Activated CD8-positive, alpha-beta memory T cell treated with anti-CD3 and anti-CD28 coated beads for 48 hours (primary cell): ENCODE results near the gene GRHL1.
"Not testable (repeated sequence)": the region's sequence is repeated elsewhere in the genome, so short reads cannot be mapped to it uniquely, and the experiment has no call there.

Source experiments
- DNase-seq, 3 experiments: peaks; one replicate each; pipeline ENCODE4 v3.0.0-alpha.2; 2020; ENCODE audit warnings: low read depth in 2 of 3, low spot score in 2 of 3

The GRHL1 gene

DNA sequence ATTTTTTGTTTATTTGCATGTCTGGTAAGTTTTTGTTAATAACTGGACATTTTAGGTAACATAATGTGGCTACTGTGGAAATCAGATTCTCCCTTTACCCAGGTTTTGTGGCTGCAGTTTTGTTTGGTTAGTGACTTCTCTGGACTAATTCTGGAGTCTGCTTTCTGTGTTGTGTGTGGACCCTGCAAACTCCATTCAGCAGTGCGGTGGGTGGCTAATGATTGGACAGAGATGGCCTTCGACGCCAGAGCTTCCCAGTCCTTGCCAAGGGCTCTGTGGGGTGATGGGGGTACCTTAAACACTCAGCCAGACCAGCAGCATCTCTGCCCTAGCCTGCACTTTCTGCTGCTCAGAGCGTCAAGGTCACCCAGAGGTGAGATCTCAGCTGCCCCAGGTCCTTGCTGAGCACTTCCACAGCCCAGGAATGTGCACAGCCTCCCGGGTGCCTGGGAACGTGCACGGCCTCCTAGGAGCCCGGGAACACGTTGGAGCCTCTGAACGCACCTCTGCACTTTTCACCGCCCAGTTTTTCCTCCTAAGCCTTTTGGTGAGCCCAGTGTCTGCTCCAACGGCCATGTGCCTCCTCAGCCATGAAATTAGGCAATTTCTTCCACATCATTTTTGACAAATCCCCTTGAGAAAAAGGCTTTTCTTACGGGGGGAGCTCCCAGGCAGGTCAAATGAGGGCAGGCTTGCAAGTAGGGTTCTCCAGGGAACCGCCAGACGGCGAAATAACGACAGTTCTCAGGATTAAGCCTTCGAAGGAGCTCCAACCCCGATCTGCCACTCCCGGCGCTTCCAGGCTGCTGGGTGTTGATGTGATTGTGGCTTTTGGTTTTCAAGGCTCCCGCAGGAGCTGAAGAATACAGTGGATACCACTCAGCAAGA lies 56.7 kb downstream of the GRHL1 start:
- no peak for DNase-seq

DNA sequence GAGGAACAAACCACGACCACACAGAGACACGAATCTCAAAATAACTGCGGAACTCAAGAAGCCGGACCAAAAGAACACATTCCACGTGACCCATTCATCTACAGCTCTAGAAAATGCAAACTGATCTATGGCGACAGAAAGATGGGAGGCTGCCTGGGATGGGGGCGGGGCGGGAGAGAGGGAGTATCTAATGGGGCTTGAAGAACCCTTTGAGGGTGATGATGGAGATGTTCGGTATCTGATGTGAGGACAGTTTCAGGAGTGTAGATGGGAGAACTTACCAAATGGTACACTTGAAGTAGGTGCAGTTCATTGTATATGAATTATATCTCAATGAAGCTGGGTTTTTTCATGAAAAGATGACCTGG lies 57.3 kb downstream of the GRHL1 start:
- DNase-seq, result no peak

DNA sequence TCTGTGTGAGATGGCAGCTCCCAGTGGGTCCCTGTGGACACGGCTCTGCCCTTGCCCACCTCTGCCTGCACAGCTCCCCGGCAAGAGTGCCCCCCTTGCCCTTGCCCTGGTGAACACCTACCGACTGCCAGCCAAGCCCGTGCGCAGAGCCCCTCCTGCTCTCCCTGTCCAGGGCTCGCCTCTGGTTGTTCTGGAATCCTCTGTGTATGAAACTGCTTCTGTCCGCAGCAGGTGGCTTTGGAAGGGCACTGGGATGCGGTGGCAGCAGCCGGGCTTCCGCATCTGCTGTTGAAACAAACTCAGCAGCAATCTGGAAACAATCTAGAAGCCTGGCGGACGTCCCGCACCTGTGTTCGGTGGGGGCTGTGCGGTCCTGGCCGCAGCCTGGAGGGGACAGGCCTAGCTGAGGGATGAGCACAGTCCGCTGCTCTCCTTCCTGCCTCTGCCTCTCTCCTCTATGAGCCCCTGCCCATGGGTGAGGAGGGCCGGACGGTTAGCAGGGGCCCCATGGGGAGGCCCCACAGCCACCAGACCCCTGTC lies 57.8 kb downstream of the GRHL1 start:
- no peak for DNase-seq

DNA sequence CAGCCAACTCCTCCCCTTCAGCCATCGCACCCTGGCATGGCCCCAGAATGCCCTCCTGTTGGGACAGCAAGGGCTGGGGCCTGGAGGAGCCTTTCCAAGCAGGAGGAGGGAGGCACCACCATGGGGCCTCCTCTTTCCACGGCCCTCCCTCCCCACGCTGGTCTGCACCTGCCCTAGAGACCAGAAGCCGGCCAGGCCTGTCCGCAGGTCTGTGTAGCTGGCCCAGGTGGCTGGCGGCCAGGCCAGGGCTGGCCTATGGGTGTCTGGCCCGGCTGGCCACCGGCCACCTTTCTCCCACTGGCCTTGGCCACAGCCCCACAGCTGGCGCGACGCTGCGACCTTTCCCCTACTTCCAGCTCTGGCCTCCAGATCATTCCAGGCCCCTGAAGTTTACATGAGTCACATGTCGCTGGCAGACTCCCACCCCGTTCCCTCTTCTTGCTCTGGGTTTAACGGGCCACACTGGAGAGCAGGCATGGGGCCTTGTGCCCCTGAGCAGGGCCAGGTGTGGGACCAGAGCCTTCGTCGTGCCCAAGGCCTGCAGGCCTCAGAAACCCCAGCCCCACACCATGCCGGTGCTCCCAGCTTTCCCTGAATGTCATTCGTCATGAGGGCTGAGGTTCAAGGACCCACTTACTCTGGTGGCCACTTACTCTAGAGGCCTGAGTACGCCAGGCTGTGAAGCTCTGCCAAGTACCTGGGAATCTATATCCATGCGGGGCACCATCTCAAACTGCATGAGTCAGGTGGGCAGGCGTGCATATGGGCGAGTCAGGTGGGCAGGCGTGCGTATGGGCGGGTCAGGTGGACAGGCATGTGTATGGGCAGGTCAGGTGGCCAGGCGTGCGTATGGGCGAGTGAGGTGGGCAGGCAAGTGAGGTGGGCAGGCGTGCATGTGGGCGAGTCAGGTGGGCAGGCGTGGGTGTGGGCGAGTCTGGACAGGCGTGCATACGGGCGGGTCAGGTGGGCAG lies 58.6 kb downstream of the GRHL1 start:
- DNase-seq, result no peak

DNA sequence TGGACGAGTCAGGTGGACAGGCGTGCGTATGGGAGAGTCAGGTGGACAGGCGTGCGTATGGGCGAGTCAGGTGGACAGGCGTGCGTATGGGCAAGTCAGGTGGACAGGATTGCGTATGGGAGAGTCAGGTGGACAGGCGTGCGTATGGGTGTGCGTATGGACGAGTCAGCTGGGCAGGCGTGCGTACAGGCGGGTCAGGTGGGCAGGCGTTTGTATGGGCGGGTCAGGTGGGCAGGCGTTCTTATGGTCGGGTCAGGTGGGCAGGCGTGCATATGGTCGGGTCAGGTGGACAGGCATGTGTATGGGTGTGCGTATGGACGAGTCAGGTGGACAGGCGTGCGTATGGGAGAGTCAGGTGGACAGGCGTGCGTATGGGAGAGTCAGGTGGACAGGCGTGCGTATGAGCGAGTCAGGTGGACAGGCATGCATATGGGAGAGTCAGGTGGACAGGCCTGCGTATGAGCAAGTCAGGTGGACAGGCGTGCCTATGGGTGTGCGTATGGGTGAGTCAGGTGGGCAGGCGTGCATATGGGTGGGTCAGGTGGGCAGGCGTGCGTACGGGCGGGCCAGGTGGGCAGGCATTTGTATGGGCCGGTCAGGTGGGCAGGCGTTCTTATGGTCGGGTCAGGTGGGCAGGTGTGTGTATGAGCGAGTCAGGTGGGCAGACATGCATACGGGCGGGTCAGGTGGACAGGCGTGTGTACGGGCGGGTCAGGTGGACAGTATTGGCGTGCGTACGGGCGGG lies 59.5 kb downstream of the GRHL1 start:
- DNase-seq, result not testable (repeated sequence)

- DNase-seq, result not testable (repeated sequence)
These were observed 60.3 kb downstream of the GRHL1 start for GRCh38 chr2:10011606-10012325.

DNA sequence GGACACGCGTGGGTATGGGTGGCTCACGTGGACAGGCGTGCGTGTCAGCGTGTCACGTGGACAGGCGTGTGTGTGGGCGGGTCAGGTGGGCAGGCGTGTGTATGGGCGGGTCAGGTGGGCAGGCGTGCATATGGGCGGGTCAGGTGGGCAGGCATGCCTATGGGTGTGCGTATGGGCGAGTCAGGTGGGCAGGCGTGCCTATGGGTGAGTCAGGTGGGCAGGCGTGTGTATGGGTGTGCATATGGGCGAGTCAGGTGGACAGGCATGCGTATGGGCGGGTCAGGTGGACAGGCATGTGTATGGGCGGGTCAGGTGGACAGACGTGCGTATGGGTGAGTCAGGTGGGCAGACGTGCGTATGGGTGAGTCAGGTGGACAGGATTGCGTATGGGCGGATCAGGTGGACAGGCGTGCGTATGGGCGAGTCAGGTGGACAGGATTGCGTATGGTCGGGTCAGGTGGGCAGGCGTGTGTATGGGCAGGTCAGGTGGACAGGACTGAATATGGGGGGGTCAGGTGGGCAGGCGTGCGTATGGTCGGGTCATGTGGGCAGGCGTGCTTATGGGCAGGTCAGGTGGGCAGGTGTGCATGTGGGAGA lies 61.0 kb downstream of the GRHL1 start:
- not testable (repeated sequence) for DNase-seq

GRCh38 chr2:10012963-10013461 lies 61.5 kb downstream of the GRHL1 start:
- DNase-seq, result no peak

DNA sequence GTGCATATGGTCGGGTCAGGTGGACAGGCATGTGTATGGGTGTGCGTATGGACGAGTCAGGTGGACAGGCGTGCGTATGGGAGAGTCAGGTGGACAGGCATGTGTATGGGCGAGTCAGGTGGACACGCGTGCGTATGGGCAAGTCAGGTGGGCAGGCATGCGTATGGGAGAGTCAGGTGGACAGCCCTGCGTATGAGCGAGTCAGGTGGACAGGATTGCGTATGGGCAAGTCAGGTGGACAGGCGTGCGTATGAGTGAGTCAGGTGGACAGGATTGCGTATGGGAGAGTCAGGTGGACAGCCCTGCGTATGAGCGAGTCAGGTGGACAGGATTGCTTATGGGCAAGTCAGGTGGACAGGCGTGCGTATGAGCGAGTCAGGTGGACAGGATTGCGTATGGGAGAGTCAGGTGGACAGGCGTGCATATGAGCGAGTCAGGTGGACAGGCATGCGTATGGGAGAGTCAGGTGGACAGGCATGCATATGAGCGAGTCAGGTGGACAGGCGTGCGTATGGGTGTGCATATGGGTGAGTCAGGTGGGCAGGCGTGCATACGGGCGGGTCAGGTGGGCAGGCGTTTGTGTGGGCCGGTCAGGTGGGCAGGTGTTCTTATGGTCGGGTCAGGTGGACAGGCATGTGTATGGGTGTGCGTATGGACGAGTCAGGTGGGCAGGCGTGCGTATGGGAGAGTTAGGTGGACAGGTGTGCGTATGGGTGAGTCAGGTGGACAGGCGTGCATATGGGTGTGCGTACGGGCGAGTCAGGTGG lies 62.3 kb downstream of the GRHL1 start:
- DNase-seq, result not testable (repeated sequence)

DNA sequence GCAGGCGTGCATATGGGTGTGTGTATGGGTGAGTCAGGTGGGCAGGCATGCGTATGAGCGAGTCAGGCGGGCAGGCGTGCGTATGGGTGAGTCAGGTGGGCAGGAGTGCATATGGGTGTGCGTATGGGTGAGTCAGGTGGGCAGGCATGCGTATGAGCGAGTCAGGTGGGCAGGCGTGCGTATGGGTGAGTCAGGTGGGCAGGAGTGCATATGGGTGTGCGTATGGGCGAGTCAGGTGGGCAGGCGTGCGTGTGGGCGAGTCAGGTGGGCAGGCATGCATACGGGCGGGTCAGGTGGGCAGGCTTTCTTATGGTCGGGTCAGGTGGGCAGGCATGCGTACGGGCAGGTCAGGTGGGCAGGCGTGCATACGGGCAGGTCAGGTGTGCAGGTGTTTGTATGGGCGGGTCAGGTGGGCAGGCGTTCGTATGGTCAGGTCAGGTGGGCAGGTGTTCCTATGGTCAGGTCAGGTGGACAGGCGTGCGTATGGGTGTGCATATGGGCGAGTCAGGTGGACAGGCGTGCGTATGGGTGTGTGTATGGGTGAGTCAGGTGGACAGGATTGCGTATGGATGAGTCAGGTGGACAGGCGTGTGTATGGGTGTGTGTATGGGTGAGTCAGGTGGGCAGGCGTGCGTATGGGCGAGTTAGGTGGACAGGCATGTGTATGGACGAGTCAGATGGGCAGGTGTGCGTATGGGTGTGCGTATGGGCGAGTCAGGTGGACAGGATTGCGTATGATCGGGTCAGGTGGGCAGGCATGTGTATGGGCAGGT lies 63.1 kb downstream of the GRHL1 start:
- no peak for DNase-seq

GRCh38 chr2:10015376-10015989 lies 64.0 kb downstream of the GRHL1 start:
- DNase-seq, result not testable (repeated sequence)

GRCh38 chr2:10016001-10016801 lies 64.7 kb downstream of the GRHL1 start:
- no peak for DNase-seq

GRCh38 chr2:10016802-10017258 lies 65.3 kb downstream of the GRHL1 start:
- DNase-seq, result no peak

- DNase-seq, result no peak
These were observed 65.9 kb downstream of the GRHL1 start for GRCh38 chr2:10017313-10017941.

- DNase-seq, result no peak
These were observed 67.7 kb downstream of the GRHL1 start for GRCh38 chr2:10019174-10019573.
